SK-N-SH treated with all-trans-retinoic acid at 6 μM for 48 hours (cell line): ENCODE measurements around the gene GLYR1.

ENCODE experiments used
- ARNTL ChIP-seq: fragments of 450-650 bp; formaldehyde crosslinking; IDR thresholded peaks from 2 replicates; pipeline ENCODE4 v1.5.0; 2020; ENCODE audit warnings: low read depth, mild to moderate bottlenecking, moderate library complexity, borderline replicate concordance
- CREB5 ChIP-seq: fragments of 250-450 bp; sonication (Bioruptor Pico); IDR thresholded peaks from 2 replicates; pipeline ENCODE4 v1.5.1; 2020; ENCODE audit warnings: low read depth, mild to moderate bottlenecking, moderate library complexity
- GLIS3 ChIP-seq: fragments of 250-450 bp; sonication (Bioruptor Pico); IDR thresholded peaks from 2 replicates; pipeline ENCODE4 v1.5.0; 2020; ENCODE audit warnings: mild to moderate bottlenecking, moderate library complexity
- ISL1 ChIP-seq: fragments of 250-450 bp; sonication (Bioruptor Pico); IDR thresholded peaks from 2 replicates; pipeline ENCODE4 v2.1.2; 2022; ENCODE audit warnings: mild to moderate bottlenecking, moderate library complexity
- PATZ1 ChIP-seq: fragments of 250-450 bp; sonication (Bioruptor Pico); IDR thresholded peaks from 2 replicates; pipeline ENCODE4 v1.8.0; 2020; ENCODE audit warnings: mild to moderate bottlenecking, moderate library complexity, borderline replicate concordance
- POU6F1 ChIP-seq: fragments of 250-450 bp; sonication (Bioruptor Pico); IDR thresholded peaks from 2 replicates; pipeline ENCODE4 v1.8.0; 2021; ENCODE audit warnings: low read depth, mild to moderate bottlenecking, moderate library complexity, borderline replicate concordance
- PPARA ChIP-seq: fragments of 250-450 bp; sonication (Bioruptor Pico); IDR thresholded peaks from 2 replicates; pipeline ENCODE4 v1.5.0; 2020; ENCODE audit warnings: mild to moderate bottlenecking, borderline replicate concordance
- RARB ChIP-seq: fragments of 250-450 bp; sonication (Bioruptor Pico); IDR thresholded peaks from 2 replicates; pipeline ENCODE4 v1.8.0; 2021; ENCODE audit warnings: mild to moderate bottlenecking, moderate library complexity
- SNAI2 ChIP-seq: fragments of 250-450 bp; sonication (Bioruptor Pico); IDR thresholded peaks from 2 replicates; pipeline ENCODE4 v1.5.0; 2020; ENCODE audit warnings: mild to moderate bottlenecking, moderate library complexity
- TOX ChIP-seq: fragments of 250-450 bp; sonication (Bioruptor Pico); IDR thresholded peaks from 2 replicates; pipeline ENCODE4 v1.8.0; 2021; ENCODE audit warnings: mild to moderate bottlenecking, moderate library complexity, borderline replicate concordance
- ZFP3 ChIP-seq: fragments of 250-450 bp; sonication (Bioruptor Pico); IDR thresholded peaks from 2 replicates; pipeline ENCODE4 v1.5.0; 2020; ENCODE audit warnings: mild to moderate bottlenecking, moderate library complexity
- ZFP30 ChIP-seq: fragments of 450-650 bp; formaldehyde crosslinking; IDR thresholded peaks from 2 replicates; pipeline ENCODE4 v1.5.0; 2022; ENCODE audit warnings: mild to moderate bottlenecking, moderate library complexity
- ZNF8 ChIP-seq: fragments of 450-650 bp; formaldehyde crosslinking; IDR thresholded peaks from 2 replicates; pipeline ENCODE4 v1.5.0; 2020; ENCODE audit warnings: mild to moderate bottlenecking, moderate library complexity

- TF ChIP-seq PATZ1 (CRISPR knock-in tag) (no peak), ZFP30 (no peak), RARB (CRISPR knock-in tag) (no peak), ARNTL (CRISPR knock-in tag) (no peak), ZFP3 (no peak), SNAI2 (CRISPR knock-in tag) (no peak), ISL1 (CRISPR knock-in tag) (no peak), PPARA (CRISPR knock-in tag) (no peak), GLIS3 (CRISPR knock-in tag) (no peak), TOX (CRISPR knock-in tag) (no peak), ZNF8 (CRISPR knock-in tag) (no peak), POU6F1 (CRISPR knock-in tag) (no peak), CREB5 (CRISPR knock-in tag) (no peak)
Observed at GRCh38 chr16:4796982-4797804, 49.9 kb downstream of the GLYR1 start.
